DOHH2 (cell line): ENCODE data around the gene SMC6.

Source experiments
- EZH2phosphoT487 ChIP-seq: fragments of 200-600 bp; sonication (generic); IDR thresholded peaks from 2 replicates; pipeline ENCODE4 v1.6.1; 2017; ENCODE audit warnings: borderline replicate concordance, mild to moderate bottlenecking, antibody characterized with exemption, low read length, moderate library complexity, mixed read lengths
- TF ChIP-seq, protein P1 (sequence below): fragments of 200-600 bp; sonication (generic); IDR thresholded peaks from one replicate; pipeline ENCODE4 v1.5.1; 2014; ENCODE audit warnings: antibody characterized with exemption, mild to moderate bottlenecking, low read depth, low read length; ENCODE audit not compliant: poor library complexity, severe bottlenecking

DNA sequence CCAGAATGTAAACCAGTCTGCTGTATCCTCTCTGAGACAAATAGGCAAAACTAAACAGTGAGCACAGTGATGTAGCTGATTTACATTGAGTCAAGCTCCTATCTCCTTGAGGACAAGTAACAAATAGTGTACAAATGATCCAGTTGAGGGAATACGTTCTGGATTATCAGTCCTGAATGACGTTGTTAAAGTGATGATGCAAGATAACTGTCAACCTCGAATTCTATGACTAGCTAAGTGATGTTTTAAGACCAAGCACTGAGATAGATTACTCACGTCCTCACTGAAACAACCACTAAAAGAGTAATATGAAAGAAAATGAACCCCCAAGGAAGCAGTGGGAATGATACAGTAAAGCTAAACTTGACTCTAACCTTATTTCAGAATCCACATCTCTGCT lies 46.8 kb downstream of the SMC6 start:
- TF ChIP-seq, protein P1, sequence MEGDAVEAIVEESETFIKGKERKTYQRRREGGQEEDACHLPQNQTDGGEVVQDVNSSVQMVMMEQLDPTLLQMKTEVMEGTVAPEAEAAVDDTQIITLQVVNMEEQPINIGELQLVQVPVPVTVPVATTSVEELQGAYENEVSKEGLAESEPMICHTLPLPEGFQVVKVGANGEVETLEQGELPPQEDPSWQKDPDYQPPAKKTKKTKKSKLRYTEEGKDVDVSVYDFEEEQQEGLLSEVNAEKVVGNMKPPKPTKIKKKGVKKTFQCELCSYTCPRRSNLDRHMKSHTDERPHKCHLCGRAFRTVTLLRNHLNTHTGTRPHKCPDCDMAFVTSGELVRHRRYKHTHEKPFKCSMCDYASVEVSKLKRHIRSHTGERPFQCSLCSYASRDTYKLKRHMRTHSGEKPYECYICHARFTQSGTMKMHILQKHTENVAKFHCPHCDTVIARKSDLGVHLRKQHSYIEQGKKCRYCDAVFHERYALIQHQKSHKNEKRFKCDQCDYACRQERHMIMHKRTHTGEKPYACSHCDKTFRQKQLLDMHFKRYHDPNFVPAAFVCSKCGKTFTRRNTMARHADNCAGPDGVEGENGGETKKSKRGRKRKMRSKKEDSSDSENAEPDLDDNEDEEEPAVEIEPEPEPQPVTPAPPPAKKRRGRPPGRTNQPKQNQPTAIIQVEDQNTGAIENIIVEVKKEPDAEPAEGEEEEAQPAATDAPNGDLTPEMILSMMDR = no peak
- TF ChIP-seq EZH2phosphoT487 = no peak
